HG03521 (cell line): ENCODE results near the gene UBE2D1.

Experiments
- ATAC-seq: cut with Tn5 transposase; IDR thresholded peaks from one replicate; pipeline ENCODE4 v1.9.1; 2021; ENCODE audit warnings: mild to moderate bottlenecking, moderate library complexity; ENCODE audit not compliant: unreplicated experiment

Gene UBE2D1

DNA sequence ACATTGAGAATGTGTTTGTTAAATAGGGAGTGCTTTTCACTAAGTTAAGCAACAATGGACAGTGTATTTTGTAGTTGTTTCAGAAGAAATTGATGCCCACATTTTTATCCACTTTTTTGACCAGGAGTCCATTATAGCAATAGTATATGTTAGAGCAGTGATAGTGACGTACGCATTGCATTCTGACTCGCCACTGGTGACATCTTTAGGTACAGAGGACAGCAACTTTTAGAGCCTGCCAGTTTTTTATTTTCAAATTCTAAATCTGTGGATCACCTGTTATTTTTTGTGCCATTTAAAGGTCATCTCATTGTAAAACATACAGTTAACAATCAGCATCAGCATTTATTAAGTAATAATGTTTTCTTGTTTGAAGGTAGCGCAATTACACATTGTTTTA, 1.4 kb downstream of the UBE2D1 start:
- ATAC-seq: no peak

DNA sequence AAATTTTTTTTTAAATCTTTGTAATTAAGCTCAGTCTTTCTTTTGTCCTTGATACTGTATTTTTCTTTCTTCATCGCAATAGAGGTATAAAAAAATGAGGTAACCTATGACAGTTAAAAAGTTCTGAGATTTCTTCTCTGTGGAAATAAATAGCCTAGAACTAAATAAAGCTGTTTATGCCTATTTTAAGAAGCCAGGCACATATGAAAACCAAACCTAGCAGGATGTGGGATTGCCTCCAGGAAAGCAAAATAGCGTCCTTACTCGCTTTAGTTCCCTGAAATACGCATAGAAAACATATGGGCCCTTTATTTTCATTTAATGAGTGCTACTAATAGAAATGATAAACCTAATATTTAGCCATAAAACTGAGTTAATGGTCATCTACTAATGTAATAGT, 6.6 kb downstream of the UBE2D1 start:
- no peak for ATAC-seq

GRCh38 chr10:58341947-58342346, 7.1 kb downstream of the UBE2D1 start:
- ATAC-seq: no peak

GRCh38 chr10:58347967-58348366, 13.2 kb downstream of the UBE2D1 start:
- no peak for ATAC-seq

- no peak for ATAC-seq
These were observed 13.8 kb downstream of the UBE2D1 start for GRCh38 chr10:58348571-58349033.

- no peak for ATAC-seq
These were observed 15.2 kb downstream of the UBE2D1 start for GRCh38 chr10:58350023-58350422.

DNA sequence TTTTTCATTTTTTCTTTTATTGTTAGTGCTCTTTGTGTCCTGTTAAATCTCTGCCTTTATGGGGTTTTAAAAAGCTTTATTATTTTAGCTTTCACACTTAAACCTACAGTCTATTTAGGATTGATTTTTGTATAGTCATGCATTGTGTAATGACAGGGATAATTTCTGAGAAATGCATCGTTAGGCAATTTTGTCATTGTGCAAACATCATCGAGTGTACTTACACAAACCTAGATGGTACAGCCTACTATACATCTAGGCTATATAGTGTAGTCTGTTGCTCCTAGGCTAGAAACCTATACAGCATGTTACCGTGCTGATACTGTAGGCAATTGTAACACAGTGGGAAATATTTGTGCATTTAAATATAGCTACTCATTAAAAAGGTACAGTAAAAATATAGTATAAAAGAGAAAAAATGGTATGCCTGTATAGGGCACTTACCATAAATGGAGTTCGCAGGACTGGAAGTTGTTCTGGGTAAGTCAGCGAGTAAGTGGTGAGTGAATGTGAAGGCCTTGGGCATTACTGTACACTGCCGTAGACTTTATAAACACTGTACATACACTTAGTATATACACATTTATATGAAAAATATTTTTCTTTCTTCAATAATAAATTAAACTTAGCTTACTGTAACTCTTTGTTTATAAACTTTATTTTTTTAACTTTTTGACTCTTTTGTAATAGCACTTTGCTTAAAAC, 16.0 kb downstream of the UBE2D1 start:
- ATAC-seq: no peak

GRCh38 chr10:58351616-58352578, 17.1 kb downstream of the UBE2D1 start:
- ATAC-seq: no peak

DNA sequence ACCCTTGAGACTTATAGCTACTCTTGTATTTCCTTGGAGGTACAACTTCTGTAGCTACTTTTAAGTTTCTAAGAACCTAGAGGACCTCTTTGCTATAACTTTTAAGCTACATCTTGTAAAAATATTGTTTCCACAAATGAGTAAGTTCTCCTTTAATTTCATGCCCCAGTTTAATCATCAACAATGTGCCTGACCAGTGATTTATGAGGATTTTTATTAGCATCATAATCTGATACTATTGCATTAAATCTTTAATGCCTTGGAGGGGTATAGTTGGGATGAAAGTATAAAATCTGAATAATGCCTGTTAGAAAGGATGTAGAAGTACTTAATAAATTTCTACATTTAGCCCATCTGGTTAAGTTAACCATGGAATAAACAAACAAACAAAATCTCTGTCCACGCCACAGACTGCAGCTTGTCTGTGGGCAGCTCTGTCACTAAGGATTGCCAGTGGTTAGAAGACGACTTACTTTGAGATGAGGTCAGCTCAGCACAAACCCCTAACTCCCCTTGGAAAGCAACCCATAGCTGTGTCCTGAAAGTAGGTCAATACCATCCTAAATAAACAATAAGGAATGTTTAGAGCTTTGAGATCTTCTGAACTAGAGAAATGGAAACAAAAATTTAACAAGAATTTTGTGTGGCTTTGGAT, 18.3 kb downstream of the UBE2D1 start:
- no peak for ATAC-seq

DNA sequence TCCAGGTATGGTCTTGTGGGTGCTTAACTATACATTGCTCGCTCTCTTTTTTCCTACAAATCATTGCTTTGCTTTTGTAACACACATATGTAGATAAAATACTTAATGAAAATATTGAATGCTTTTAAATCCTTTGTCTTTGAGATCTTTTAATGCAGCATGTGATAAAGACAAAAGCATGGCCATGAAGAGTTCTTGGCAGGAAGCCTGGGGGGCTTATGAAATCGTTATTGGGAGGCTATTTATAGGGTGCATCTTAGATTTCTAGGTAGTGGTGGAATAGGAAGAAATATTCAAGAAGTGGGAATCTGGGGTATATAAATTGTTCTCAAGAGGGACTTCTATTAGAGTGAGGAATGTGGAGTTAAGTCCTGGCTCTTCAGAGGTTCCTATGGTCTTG, 21.9 kb downstream of the UBE2D1 start:
- no peak for ATAC-seq

GRCh38 chr10:58358314-58358933, 23.6 kb downstream of the UBE2D1 start:
- no peak for ATAC-seq

DNA sequence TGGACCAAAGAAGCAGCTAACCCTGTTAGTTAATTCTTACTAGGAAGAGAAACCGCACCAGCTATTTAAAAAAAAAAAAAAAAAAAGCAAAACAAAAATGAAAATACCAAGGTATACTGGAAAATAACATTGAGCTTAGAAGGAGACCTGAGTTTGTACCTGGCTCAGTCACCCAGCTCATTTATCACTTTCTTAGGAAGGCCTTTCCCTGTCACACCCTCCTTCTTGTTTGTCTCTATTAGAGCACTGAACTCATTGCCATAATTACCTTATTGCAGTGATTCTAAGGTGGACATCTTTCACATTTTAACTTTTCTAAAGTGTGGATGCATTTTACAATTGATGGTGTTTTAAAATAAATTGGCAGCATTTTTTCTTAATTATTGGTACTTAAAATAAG, 24.1 kb downstream of the UBE2D1 start:
- ATAC-seq: no peak

DNA sequence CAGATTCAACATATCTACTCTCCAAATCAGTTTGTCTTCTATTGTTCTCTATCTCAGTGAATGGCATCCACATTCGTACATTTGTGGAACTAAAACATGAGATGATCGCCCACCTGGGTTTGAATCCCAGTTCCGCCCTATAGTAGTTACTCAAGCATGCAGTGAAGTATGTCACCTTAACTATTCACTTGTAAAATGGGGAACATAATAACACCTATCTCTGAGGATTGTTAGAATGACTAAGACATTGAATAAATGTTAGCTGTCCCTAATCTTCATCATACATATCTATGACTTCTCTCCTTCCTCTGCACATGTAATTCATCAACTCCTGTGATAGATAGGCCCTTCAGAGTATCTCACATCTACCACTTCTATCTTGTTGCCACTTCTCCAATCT, 24.7 kb downstream of the UBE2D1 start:
- ATAC-seq: no peak

GRCh38 chr10:58360412-58361004, 25.7 kb downstream of the UBE2D1 start:
- ATAC-seq: no peak

DNA sequence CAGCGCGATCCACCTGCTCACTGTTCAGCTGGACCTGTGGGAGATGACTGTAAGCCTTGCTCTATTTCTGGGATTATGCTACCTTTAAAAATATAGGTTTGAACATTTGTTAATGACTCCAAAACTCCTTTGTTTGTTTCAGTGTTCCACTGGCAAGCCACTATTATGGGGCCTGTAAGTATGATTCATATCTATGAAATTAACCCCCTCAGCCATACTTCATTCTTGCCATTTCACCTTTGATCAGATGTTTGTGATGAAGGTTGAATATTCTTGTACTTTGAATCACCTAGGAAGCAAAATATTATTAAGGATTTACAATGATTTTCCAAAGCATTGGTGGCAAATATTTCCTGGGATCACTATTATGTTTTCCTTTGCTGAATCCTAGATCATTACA, 26.5 kb downstream of the UBE2D1 start:
- no peak for ATAC-seq

GRCh38 chr10:58362027-58362789, 27.4 kb downstream of the UBE2D1 start:
- ATAC-seq: no peak

DNA sequence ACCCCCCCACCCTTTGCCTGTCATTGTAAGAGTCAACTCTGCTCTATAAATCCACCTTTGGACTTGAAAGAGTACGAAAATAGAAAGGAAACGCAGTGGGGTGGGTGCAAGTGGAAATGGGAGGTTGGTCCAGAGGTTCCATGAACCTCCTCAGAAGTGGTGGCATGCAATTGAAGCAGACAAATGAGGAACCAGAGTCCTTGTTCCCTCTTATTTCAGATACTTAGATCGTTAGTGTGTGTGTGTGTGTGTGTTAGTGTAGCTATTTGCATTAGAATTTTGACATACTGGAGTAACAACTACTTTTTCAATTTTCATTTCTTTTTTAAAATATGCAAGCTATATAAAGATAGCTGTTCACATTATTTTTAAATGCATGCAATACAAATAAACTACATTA, 32.3 kb downstream of the UBE2D1 start:
- ATAC-seq: no peak

DNA sequence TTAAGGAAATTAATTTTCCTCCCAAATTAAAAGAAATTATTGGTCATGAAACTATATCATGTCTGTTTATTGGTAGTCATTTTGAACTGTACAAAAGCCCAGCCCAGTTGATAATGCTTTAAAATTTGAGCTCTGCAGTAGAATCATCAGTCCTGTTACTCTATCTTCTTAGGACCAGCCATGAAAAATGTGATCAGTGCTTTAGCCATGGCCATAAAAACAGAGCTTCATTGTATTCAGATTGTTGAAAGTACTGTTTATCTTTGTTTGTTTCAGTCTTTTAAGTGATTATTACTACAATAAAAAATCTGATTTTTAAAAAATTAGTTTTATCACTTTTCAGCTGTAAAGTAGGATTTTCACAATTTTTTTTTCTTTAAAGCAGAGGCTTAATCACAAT, 36.7 kb downstream of the UBE2D1 start:
- no peak for ATAC-seq

GRCh38 chr10:58372607-58373441, 38.0 kb downstream of the UBE2D1 start:
- no peak for ATAC-seq
